ENCODE results near the gene FOXL1.

FOXL1 gene

DNA sequence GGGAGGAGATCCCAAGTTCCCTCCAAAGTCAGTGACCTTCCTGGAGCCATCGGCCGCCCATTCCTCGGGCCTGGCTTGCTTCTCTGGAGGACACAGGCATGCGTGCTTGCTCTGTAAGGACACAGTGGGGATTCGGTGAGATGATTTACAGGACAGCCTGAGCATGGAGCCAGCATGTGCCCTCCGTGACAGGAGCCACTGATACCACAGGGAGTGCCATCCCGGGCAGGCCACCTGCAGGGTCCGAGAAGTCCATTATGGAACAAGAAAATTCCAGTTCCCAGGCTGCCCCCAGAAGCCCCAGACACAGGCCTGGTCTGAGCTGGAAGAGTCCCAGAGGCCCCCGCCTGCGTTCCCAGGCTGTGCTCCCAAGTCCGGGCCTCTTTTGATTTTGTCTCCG is 47.9 kb downstream of the FOXL1 start:
- TF ChIP-seq TAF1 (IDR thresholded peaks at IDR 0.05; ENCODE audit: borderline replicate concordance, insufficient read depth, low read length) (no peak), FOXP2 (optimal IDR thresholded peaks at IDR 0.05; ENCODE audit: borderline replicate concordance, extremely low read depth, extremely low read length, insufficient read depth) (no peak), POLR2AphosphoS5 (IDR thresholded peaks at IDR 0.05; ENCODE audit: low read depth, low read length) (no peak), SIN3A (IDR thresholded peaks at IDR 0.05; ENCODE audit: borderline replicate concordance, insufficient read depth, low read length) (no peak)
- TF ChIP-seq, protein P1, sequence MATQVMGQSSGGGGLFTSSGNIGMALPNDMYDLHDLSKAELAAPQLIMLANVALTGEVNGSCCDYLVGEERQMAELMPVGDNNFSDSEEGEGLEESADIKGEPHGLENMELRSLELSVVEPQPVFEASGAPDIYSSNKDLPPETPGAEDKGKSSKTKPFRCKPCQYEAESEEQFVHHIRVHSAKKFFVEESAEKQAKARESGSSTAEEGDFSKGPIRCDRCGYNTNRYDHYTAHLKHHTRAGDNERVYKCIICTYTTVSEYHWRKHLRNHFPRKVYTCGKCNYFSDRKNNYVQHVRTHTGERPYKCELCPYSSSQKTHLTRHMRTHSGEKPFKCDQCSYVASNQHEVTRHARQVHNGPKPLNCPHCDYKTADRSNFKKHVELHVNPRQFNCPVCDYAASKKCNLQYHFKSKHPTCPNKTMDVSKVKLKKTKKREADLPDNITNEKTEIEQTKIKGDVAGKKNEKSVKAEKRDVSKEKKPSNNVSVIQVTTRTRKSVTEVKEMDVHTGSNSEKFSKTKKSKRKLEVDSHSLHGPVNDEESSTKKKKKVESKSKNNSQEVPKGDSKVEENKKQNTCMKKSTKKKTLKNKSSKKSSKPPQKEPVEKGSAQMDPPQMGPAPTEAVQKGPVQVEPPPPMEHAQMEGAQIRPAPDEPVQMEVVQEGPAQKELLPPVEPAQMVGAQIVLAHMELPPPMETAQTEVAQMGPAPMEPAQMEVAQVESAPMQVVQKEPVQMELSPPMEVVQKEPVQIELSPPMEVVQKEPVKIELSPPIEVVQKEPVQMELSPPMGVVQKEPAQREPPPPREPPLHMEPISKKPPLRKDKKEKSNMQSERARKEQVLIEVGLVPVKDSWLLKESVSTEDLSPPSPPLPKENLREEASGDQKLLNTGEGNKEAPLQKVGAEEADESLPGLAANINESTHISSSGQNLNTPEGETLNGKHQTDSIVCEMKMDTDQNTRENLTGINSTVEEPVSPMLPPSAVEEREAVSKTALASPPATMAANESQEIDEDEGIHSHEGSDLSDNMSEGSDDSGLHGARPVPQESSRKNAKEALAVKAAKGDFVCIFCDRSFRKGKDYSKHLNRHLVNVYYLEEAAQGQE (IDR thresholded peaks at IDR 0.05; ENCODE audit: insufficient read depth in 1 of 2, low read depth in 2 of 2, low read length in 2 of 2) = no peak

DNA sequence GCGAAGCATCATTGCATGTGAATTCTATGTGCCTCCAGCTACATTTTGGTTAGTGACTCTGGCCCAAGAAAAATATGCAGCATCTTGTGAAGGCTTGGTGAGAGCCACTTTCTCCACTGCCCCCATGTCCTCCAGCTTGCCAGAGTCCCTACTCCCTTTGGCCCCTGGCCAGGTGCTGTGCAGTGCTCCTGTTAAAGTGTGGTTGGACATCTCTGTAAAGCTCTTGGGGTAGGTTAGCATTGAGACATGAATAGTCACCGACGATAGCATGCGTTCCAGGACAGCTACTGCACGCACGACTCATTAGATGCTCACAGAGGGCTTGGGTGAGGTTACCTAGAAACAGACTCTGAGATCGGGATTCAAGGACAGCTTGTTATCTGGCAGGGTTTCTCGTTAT is 48.6 kb downstream of the FOXL1 start:
- TF ChIP-seq, protein P1 (IDR thresholded peaks at IDR 0.05; ENCODE audit: insufficient read depth in 1 of 2, low read depth in 2 of 2, low read length in 2 of 2) = no peak
- TF ChIP-seq POLR2AphosphoS5 (IDR thresholded peaks at IDR 0.05; ENCODE audit: low read depth, low read length) (no peak), TAF1 (IDR thresholded peaks at IDR 0.05; ENCODE audit: borderline replicate concordance, insufficient read depth, low read length) (no peak), SIN3A (IDR thresholded peaks at IDR 0.05; ENCODE audit: borderline replicate concordance, insufficient read depth, low read length) (no peak), FOXP2 (optimal IDR thresholded peaks at IDR 0.05; ENCODE audit: borderline replicate concordance, extremely low read depth, extremely low read length, insufficient read depth) (no peak)

DNA sequence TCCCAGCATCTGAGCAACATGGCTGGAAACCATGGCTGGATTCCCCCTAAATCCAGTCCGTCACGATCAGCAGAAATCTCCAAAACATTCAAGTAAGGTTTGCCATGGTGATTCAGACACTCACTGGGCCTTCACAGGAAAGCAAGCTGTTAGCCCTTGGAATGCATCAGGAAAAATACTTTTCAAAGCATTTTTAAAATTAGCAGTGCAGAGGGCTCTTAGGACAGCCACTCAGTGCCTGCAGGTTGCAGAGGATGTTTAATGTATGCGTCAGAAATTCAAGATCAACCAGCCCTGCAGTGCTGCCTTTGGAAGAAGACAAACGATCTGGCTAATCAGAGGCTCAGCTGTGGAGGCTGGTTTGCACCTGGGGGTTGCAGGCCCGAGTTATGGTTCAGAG is 50.3 kb downstream of the FOXL1 start:
- TF ChIP-seq FOXP2 (optimal IDR thresholded peaks at IDR 0.05; ENCODE audit: borderline replicate concordance, extremely low read depth, extremely low read length, insufficient read depth) = no peak
- TF ChIP-seq, protein P1 (IDR thresholded peaks at IDR 0.05; ENCODE audit: insufficient read depth in 1 of 2, low read depth in 2 of 2, low read length in 2 of 2) = no peak
- TF ChIP-seq SIN3A (IDR thresholded peaks at IDR 0.05; ENCODE audit: borderline replicate concordance, insufficient read depth, low read length) = no peak
- no peak for TF ChIP-seq TAF1 (IDR thresholded peaks at IDR 0.05; ENCODE audit: borderline replicate concordance, insufficient read depth, low read length)

DNA sequence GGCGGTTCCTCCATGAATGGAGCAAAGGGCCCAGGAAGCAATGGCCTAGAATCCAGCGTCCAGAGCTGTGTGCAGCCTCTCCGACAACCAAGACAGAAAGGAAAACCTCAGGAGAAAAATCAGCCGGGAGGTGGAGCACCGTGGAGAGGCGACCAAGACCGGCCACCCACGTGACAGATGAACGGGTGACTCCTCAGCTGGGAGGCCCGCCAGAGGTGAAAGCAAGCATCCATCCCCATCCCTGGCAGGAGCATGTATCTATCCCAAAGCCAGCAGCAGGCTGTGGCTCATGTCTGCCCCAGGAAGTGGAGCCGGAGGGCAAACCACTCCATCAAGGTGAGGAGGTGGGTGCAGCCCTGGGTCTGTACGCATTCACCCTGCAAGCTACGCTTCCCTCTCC is 52.1 kb downstream of the FOXL1 start:
- TF ChIP-seq SIN3A (IDR thresholded peaks at IDR 0.05; ENCODE audit: borderline replicate concordance, insufficient read depth, low read length) (no peak), FOXP2 (optimal IDR thresholded peaks at IDR 0.05; ENCODE audit: borderline replicate concordance, extremely low read depth, extremely low read length, insufficient read depth) (no peak), TAF1 (IDR thresholded peaks at IDR 0.05; ENCODE audit: borderline replicate concordance, insufficient read depth, low read length) (no peak), POLR2AphosphoS5 (IDR thresholded peaks at IDR 0.05; ENCODE audit: low read depth, low read length) (no peak)
- TF ChIP-seq, protein P1 (IDR thresholded peaks at IDR 0.05; ENCODE audit: insufficient read depth in 1 of 2, low read depth in 2 of 2, low read length in 2 of 2) = no peak

DNA sequence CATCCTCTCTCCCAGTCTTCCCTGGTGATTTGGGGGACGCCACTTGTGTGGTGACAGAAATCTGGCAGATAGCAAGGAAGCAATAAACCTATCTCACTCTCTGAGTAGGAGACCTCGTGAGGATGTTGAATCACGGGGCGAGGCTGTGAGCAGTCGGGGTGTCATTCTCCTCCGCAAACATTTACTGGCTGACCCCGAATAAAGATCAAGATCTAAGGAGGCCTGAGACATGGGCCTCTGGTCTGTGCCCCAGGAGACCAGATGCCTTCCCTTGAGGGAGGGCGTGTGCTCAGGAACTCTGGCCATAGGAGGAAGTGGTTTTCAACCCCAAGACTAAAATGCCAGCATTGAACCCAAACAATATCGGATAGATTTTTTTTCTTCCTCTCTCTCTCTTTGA is 53.1 kb downstream of the FOXL1 start:
- TF ChIP-seq SIN3A (IDR thresholded peaks at IDR 0.05; ENCODE audit: borderline replicate concordance, insufficient read depth, low read length) (no peak), TAF1 (IDR thresholded peaks at IDR 0.05; ENCODE audit: borderline replicate concordance, insufficient read depth, low read length) (no peak), FOXP2 (optimal IDR thresholded peaks at IDR 0.05; ENCODE audit: borderline replicate concordance, extremely low read depth, extremely low read length, insufficient read depth) (no peak), POLR2AphosphoS5 (IDR thresholded peaks at IDR 0.05; ENCODE audit: low read depth, low read length) (no peak)
- TF ChIP-seq, protein P1 (IDR thresholded peaks at IDR 0.05; ENCODE audit: insufficient read depth in 1 of 2, low read depth in 2 of 2, low read length in 2 of 2) = no peak

Measured in PFSK-1 (cell line).